Chondrocyte (in vitro differentiated cells): ENCODE results near the gene TMCC2. TPM values are rescaled to one million over a fixed set of nuclear protein-coding genes. Genes with fewer than 3 reads are reported as not detected.

Source experiments
- DNase-seq: peaks from one replicate; pipeline ENCODE4 v3.0.0; 2021; ENCODE audit warnings: mixed read lengths, low spot score
- H3K27ac Mint-ChIP-seq: one replicate; pipeline ENCODE4 v1.8.0; 2021; ENCODE audit warnings: mild to moderate bottlenecking, moderate library complexity, mixed read lengths; ENCODE audit not compliant: unreplicated experiment
- H3K27me3 Mint-ChIP-seq: 2 replicates; pipeline ENCODE4 v1.8.0; 2021; ENCODE audit warnings: low read depth, mixed read lengths
- H3K36me3 Mint-ChIP-seq: 2 replicates; pipeline ENCODE4 v1.8.0; 2021; ENCODE audit warnings: low read depth, mixed read lengths
- H3K4me1 Mint-ChIP-seq: 2 replicates; pipeline ENCODE4 v1.8.0; 2021; ENCODE audit warnings: low read depth, mild to moderate bottlenecking, mixed read lengths
- H3K4me3 Mint-ChIP-seq: one replicate; pipeline ENCODE4 v1.8.0; 2021; ENCODE audit warnings: mild to moderate bottlenecking, moderate library complexity, mixed read lengths; ENCODE audit not compliant: unreplicated experiment
- H3K9me3 Mint-ChIP-seq: 2 replicates; pipeline ENCODE4 v1.8.0; 2021; ENCODE audit warnings: low read depth, mixed read lengths
- CTCF ChIP-seq: fragments of 200-600 bp; sonication (generic); IDR thresholded peaks from 2 replicates; pipeline ENCODE4 v1.5.0; 2021; ENCODE audit warnings: antibody characterized with exemption, mild to moderate bottlenecking, moderate library complexity
- total RNA-seq: library from RNA; stranded (reverse); gene quantifications from 3 replicates; pipeline ENCODE4 v1.2.1, GENCODE V29; 2021

TMCC2 gene
- total RNA-seq, 1 donor from 2014 or later, result 4.8 TPM

- Mint-ChIP-seq H3K9me3 (no peaks in the 10 kb centered on the region), H3K4me3 (no peak overlapping the region), H3K4me1 (peaks cover 60% of the 10 kb centered on the region), H3K27ac (peak overlapping the region; percentile 75), H3K27me3 (no peaks in the 10 kb centered on the region), H3K36me3 (no peaks in the 10 kb centered on the region)
- TF ChIP-seq CTCF, result no peak
- DNase-seq, result no peak
Observed at GRCh38 chr1:205249651-205250050, 21.9 kb downstream of the TMCC2 start.

- no peaks in the 10 kb centered on the region for H3K36me3 Mint-ChIP-seq
- no peak overlapping the region for H3K4me3 Mint-ChIP-seq
- no peak for TF ChIP-seq CTCF
- H3K27me3 Mint-ChIP-seq, result no peaks in the 10 kb centered on the region
- peak overlapping the region; percentile 36 for H3K27ac Mint-ChIP-seq
- H3K9me3 Mint-ChIP-seq, result no peaks in the 10 kb centered on the region
- DNase-seq, result no peak
- H3K4me1 Mint-ChIP-seq, result peaks cover 60% of the 10 kb centered on the region
Observed at GRCh38 chr1:205250699-205251098, 23.0 kb downstream of the TMCC2 start.

- peak overlapping the region; percentile 65 for H3K27ac Mint-ChIP-seq
- peaks cover 60% of the 10 kb centered on the region for H3K4me1 Mint-ChIP-seq
- peak overlapping the region; percentile 33 for H3K4me3 Mint-ChIP-seq
- DNase-seq, result no peak
- no peak for TF ChIP-seq CTCF
- H3K27me3 Mint-ChIP-seq, result no peaks in the 10 kb centered on the region
- H3K9me3 Mint-ChIP-seq, result no peaks in the 10 kb centered on the region
- H3K36me3 Mint-ChIP-seq, result no peaks in the 10 kb centered on the region
Observed at GRCh38 chr1:205251576-205251975, 23.8 kb downstream of the TMCC2 start.

- Mint-ChIP-seq H3K4me1 (peaks cover 37% of the 10 kb centered on the region), H3K27ac (peak overlapping the region; percentile 71), H3K27me3 (no peaks in the 10 kb centered on the region), H3K4me3 (no peak overlapping the region), H3K36me3 (no peaks in the 10 kb centered on the region), H3K9me3 (no peaks in the 10 kb centered on the region)
- peak; percentile 92 for TF ChIP-seq CTCF
- DNase-seq, result peak; percentile 21
Observed at GRCh38 chr1:205255941-205256780, 28.4 kb downstream of the TMCC2 start.

GRCh38 chr1:205256951-205257625 lies 29.3 kb downstream of the TMCC2 start:
- TF ChIP-seq CTCF, result no peak
- no peak for DNase-seq
- Mint-ChIP-seq H3K36me3 (no peaks in the 10 kb centered on the region), H3K9me3 (no peaks in the 10 kb centered on the region), H3K4me1 (peaks cover 37% of the 10 kb centered on the region), H3K27ac (no peak overlapping the region), H3K27me3 (no peaks in the 10 kb centered on the region), H3K4me3 (no peak overlapping the region)
